ENCODE measurements around the gene P3H1. TPM values are rescaled to one million over a fixed set of nuclear protein-coding genes. Genes with fewer than 3 reads are reported as not detected.
"Not testable (repeated sequence)": the region's sequence is repeated elsewhere in the genome, so short reads cannot be mapped to it uniquely, and the experiment has no call there.

The P3H1 gene
- polyA plus RNA-seq, 3 donors = 16.8 to 56.9 (median 16.9) TPM

DNA sequence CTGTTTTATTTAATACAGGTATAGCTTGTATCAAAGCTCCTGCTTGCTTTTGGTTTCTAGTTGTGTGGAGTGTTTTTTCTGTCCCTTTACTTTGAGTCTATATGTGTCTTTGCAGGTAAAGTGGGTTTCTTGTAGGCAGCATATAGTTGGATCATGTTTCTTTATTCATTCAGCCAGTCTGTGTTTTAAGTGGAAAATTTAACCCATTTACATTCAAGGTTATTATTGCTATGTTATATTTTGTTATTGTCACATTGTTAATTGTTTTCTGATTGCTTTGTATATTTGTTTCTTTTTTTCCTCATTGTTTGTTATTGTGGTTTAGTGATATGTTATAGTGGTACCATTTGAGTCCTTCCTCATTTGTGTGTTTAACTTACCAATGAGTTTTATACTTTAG is 53.5 kb downstream of the P3H1 start:
- Mint-ChIP-seq H3K27ac (no peak overlapping the region), H3K4me1 (no peaks in the 10 kb centered on the region), H3K36me3 (peaks cover 50 to 89% of the 10 kb centered on the region in 2 donors), H3K27me3 (ENCODE audit: low read depth in 3 of 3) (peaks cover 0 to 2% (median 0%) of the 10 kb centered on the region in 3 donors), H3K9me3 (peaks cover 5 to 16% (median 7%) of the 10 kb centered on the region in 7 donors), H3K4me3 (no peak overlapping the region)
- Histone ChIP-seq H3K79me2 (ENCODE audit: insufficient read depth, low read length) (peaks cover 15% of the 10 kb centered on the region), H3K4me2 (replicated peaks; ENCODE audit: extremely low read depth, low read length, poor library complexity, severe bottlenecking) (no peak overlapping the region), H3K9ac (ENCODE audit: insufficient read depth, low read length, poor library complexity, severe bottlenecking) (no peak overlapping the region), H4K20me1 (ENCODE audit: insufficient read depth, low read length) (peaks cover 4% of the 10 kb centered on the region), H3K36me3 (replicated peaks in 1 of 2; ENCODE audit: control insufficient read depth in 1 of 2, insufficient read depth in 2 of 2, low read length in 2 of 2) (peaks cover 16 to 88% of the 10 kb centered on the region in 2 donors), H3K27me3 (ENCODE audit: control insufficient read depth in 2 of 2, insufficient read depth in 2 of 2, low read length in 2 of 2) (no peaks in the 10 kb centered on the region), H3K4me3 (replicated peaks in 1 of 3; ENCODE audit: low read depth in 2 of 3, low read length in 3 of 3) (no peak overlapping the region), H3K9me3 (replicated peaks in 1 of 2; ENCODE audit: control insufficient read depth in 1 of 2, insufficient read depth in 1 of 2, low read length in 2 of 2) (peaks cover 5 to 6% of the 10 kb centered on the region in 2 donors), H3K27ac (ENCODE audit: low read depth in 1 of 2, low read length in 2 of 2) (no peak overlapping the region), H3K4me1 (ENCODE audit: control insufficient read depth in 1 of 2, insufficient read depth in 2 of 2, low read length in 2 of 2) (no peaks in the 10 kb centered on the region), H2AFZ (ENCODE audit: insufficient read depth, low read depth, low read length, poor library complexity, severe bottlenecking) (no peak overlapping the region)
- DNase-seq = no peak
- intact Hi-C loops (cut with micrococcal nuclease) = no loop called here
- no peak for TF ChIP-seq CTCF (IDR thresholded peaks at IDR 0.05)

DNA sequence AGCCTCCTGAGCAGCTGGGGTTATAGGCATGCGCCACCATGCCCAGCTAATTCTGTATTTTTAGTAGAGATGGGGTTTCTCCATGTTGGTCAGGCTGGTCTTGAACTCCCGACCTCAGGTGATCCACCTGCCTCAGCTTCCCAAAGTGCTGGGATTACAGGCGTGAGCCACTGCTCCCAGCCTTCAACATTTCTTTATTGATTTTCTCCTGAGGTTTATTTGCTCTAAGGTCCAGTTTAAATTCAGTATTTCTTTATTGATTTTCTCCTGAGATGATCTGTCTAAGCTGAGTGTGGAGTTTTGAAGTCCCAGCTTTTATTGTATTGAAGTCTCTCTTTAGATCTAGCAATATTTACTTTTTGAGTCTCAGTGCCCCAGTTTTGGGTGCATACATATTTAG is 54.0 kb downstream of the P3H1 start:
- H3K4me2 ChIP-seq (replicated peaks; ENCODE audit: extremely low read depth, low read length, poor library complexity, severe bottlenecking); H3K4me3 Mint-ChIP-seq; H3K27ac ChIP-seq (ENCODE audit: low read depth in 1 of 2, low read length in 2 of 2); H3K27me3 Mint-ChIP-seq (ENCODE audit: low read depth in 3 of 3); H3K4me1 Mint-ChIP-seq; DNase-seq; H3K4me1 ChIP-seq (ENCODE audit: control insufficient read depth in 1 of 2, insufficient read depth in 2 of 2, low read length in 2 of 2); intact Hi-C loops (cut with micrococcal nuclease); H3K4me3 ChIP-seq (replicated peaks in 1 of 3; ENCODE audit: low read depth in 2 of 3, low read length in 3 of 3); H3K9me3 ChIP-seq (replicated peaks in 1 of 2; ENCODE audit: control insufficient read depth in 1 of 2, insufficient read depth in 1 of 2, low read length in 2 of 2); H3K27me3 ChIP-seq (ENCODE audit: control insufficient read depth in 2 of 2, insufficient read depth in 2 of 2, low read length in 2 of 2); H4K20me1 ChIP-seq (ENCODE audit: insufficient read depth, low read length); H3K9ac ChIP-seq (ENCODE audit: insufficient read depth, low read length, poor library complexity, severe bottlenecking); H2AFZ ChIP-seq (ENCODE audit: insufficient read depth, low read depth, low read length, poor library complexity, severe bottlenecking): not testable (repeated sequence)
- Mint-ChIP-seq H3K27ac (peak overlapping the region in 1 of 7 donors; percentile 8), H3K9me3 (peaks cover 5 to 16% (median 7%) of the 10 kb centered on the region in 7 donors), H3K36me3 (peaks cover 50 to 90% of the 10 kb centered on the region in 2 donors)
- peaks cover 19 to 88% of the 10 kb centered on the region in 2 donors for H3K36me3 ChIP-seq (replicated peaks in 1 of 2; ENCODE audit: control insufficient read depth in 1 of 2, insufficient read depth in 2 of 2, low read length in 2 of 2)
- WGBS (ENCODE audit: insufficient coverage) = no CpG with 5 or more reads among the region's 3 CpGs
- peaks cover 15% of the 10 kb centered on the region for H3K79me2 ChIP-seq (ENCODE audit: insufficient read depth, low read length)

Measured in CD14-positive monocyte (primary cell).